Activated T-cell treated with anti-CD3 and anti-CD28 coated beads for 4 hours (primary cell): ENCODE data around the gene ASNSD1.

Experiments used
- DNase-seq: peaks from one replicate; pipeline ENCODE4 v3.0.0-alpha.2; 2020

The ASNSD1 gene

GRCh38 chr2:189661148-189661956, at the start of gene ASNSD1:
TSS of gene ASNSD1 (plus strand) at chr2:189661459. CDS start at chr2:189666133, 4,674 bp downstream.
- peak; percentile 97 for DNase-seq

GRCh38 chr2:189613077-189613636, 48.1 kb upstream of the ASNSD1 start:
- no peak for DNase-seq

- DNase-seq: no peak
These were observed 47.4 kb upstream of the ASNSD1 start for GRCh38 chr2:189613650-189614420.

- DNase-seq: no peak
These were observed 46.7 kb upstream of the ASNSD1 start for GRCh38 chr2:189614585-189614984.

GRCh38 chr2:189618197-189618596, 43.1 kb upstream of the ASNSD1 start:
- no peak for DNase-seq

- no peak for DNase-seq
These were observed 39.5 kb upstream of the ASNSD1 start for GRCh38 chr2:189621781-189622180.

- DNase-seq: no peak
These were observed 38.2 kb upstream of the ASNSD1 start for GRCh38 chr2:189623049-189623448.

GRCh38 chr2:189624648-189625355, 36.5 kb upstream of the ASNSD1 start:
- DNase-seq: no peak

- DNase-seq: no peak
These were observed 35.6 kb upstream of the ASNSD1 start for GRCh38 chr2:189625636-189626035.

- no peak for DNase-seq
These were observed 33.5 kb upstream of the ASNSD1 start for GRCh38 chr2:189627789-189628188.

GRCh38 chr2:189628817-189629530, 32.3 kb upstream of the ASNSD1 start:
- DNase-seq: no peak

GRCh38 chr2:189629531-189630453, 31.5 kb upstream of the ASNSD1 start:
- DNase-seq: no peak

- DNase-seq: no peak
These were observed 29.4 kb upstream of the ASNSD1 start for GRCh38 chr2:189631849-189632248.

GRCh38 chr2:189633392-189633811, 27.9 kb upstream of the ASNSD1 start:
- DNase-seq: no peak

GRCh38 chr2:189635353-189635752, 25.9 kb upstream of the ASNSD1 start:
- DNase-seq: no peak

GRCh38 chr2:189638301-189639006, 22.8 kb upstream of the ASNSD1 start:
- no peak for DNase-seq

GRCh38 chr2:189639007-189639609, 22.2 kb upstream of the ASNSD1 start:
- no peak for DNase-seq

GRCh38 chr2:189641002-189641401, 20.3 kb upstream of the ASNSD1 start:
- no peak for DNase-seq

GRCh38 chr2:189641590-189641989, 19.7 kb upstream of the ASNSD1 start:
- DNase-seq: no peak

GRCh38 chr2:189646521-189646920, 14.7 kb upstream of the ASNSD1 start:
- DNase-seq: no peak
